ENCODE results near the gene NPSR1. TPM values are rescaled to one million over a fixed set of nuclear protein-coding genes. Genes with fewer than 3 reads are reported as not detected.
"Not testable (repeated sequence)": the region's sequence is repeated elsewhere in the genome, so short reads cannot be mapped to it uniquely, and the experiment has no call there.

The NPSR1 gene
- total and polyA plus RNA-seq, 4 experiments from 2014 or later = not detected

GRCh38 chr7:34849986-34850385, 192.0 kb downstream of the NPSR1 start:
- no peak overlapping the region for H3K27ac ChIP-seq (ENCODE audit: low read depth, low read length)
- peaks cover 0 to 4% (median 0%) of the 10 kb centered on the region in 4 donors for H3K4me1 Mint-ChIP-seq
- no peak overlapping the region for H3K4me3 ChIP-seq (ENCODE audit: low read length in 2 of 2)
- intact Hi-C loops (cut with micrococcal nuclease) = no loop called here
- H3K27me3 Mint-ChIP-seq = peaks cover 12 to 22% of the 10 kb centered on the region in 2 donors
- H3K9me3 Mint-ChIP-seq = peaks cover 0 to 4% (median 0%) of the 10 kb centered on the region in 8 donors
- no peaks in the 10 kb centered on the region for H3K4me1 ChIP-seq (ENCODE audit: insufficient read depth, low read length)
- ChIA-PET POLR2A (ENCODE audit: partially characterized antibody) (no interaction called here), CTCF (ENCODE audit: partially characterized antibody) (no interaction called here)
- no peaks in the 10 kb centered on the region for H3K27me3 ChIP-seq (ENCODE audit: insufficient read depth, low read length)
- H3K9me3 ChIP-seq (ENCODE audit: control insufficient read depth in 1 of 2, low read length in 2 of 2) = no peaks in the 10 kb centered on the region
- H3K36me3 ChIP-seq (ENCODE audit: insufficient read depth, low read length) = no peaks in the 10 kb centered on the region
- H3K27ac Mint-ChIP-seq = no peak overlapping the region
- no peak for DNase-seq
- H3K4me3 Mint-ChIP-seq = no peak overlapping the region
- no peaks in the 10 kb centered on the region for H3K36me3 Mint-ChIP-seq

- POLR2A ChIA-PET (ENCODE audit: partially characterized antibody) = no interaction called here
- no peak overlapping the region for H3K27ac ChIP-seq (ENCODE audit: low read depth, low read length)
- no peak for DNase-seq
- Mint-ChIP-seq H3K27me3 (peaks cover 9 to 20% of the 10 kb centered on the region in 2 donors), H3K9me3 (peaks cover 0 to 4% (median 0%) of the 10 kb centered on the region in 8 donors), H3K4me1 (no peaks in the 10 kb centered on the region), H3K4me3 (no peak overlapping the region), H3K27ac (no peak overlapping the region), H3K36me3 (no peaks in the 10 kb centered on the region)
- no peaks in the 10 kb centered on the region for H3K9me3 ChIP-seq (ENCODE audit: control insufficient read depth in 1 of 2, low read length in 2 of 2)
- no peaks in the 10 kb centered on the region for H3K27me3 ChIP-seq (ENCODE audit: insufficient read depth, low read length)
- no peak overlapping the region for H3K4me3 ChIP-seq (ENCODE audit: low read length in 2 of 2)
- intact Hi-C loops (cut with micrococcal nuclease) = no loop called here
- H3K36me3 ChIP-seq (ENCODE audit: insufficient read depth, low read length) = no peaks in the 10 kb centered on the region
- no peaks in the 10 kb centered on the region for H3K4me1 ChIP-seq (ENCODE audit: insufficient read depth, low read length)
- CTCF ChIA-PET (ENCODE audit: partially characterized antibody) = no interaction called here
These were observed 192.7 kb downstream of the NPSR1 start for GRCh38 chr7:34850681-34851080.

- ChIA-PET CTCF (ENCODE audit: partially characterized antibody) (no interaction called here), POLR2A (ENCODE audit: partially characterized antibody) (no interaction called here)
- Mint-ChIP-seq H3K9me3 (peaks cover 0 to 4% (median 0%) of the 10 kb centered on the region in 8 donors), H3K4me1 (no peaks in the 10 kb centered on the region), H3K27me3 (peaks cover 9 to 20% of the 10 kb centered on the region in 2 donors), H3K27ac (no peak overlapping the region), H3K4me3 (no peak overlapping the region), H3K36me3 (no peaks in the 10 kb centered on the region)
- H3K27ac ChIP-seq (ENCODE audit: low read depth, low read length) = no peak overlapping the region
- H3K4me1 ChIP-seq (ENCODE audit: insufficient read depth, low read length) = no peaks in the 10 kb centered on the region
- intact Hi-C loops (cut with micrococcal nuclease) = no loop called here
- no peak overlapping the region for H3K4me3 ChIP-seq (ENCODE audit: low read length in 2 of 2)
- H3K36me3 ChIP-seq (ENCODE audit: insufficient read depth, low read length) = no peaks in the 10 kb centered on the region
- no peaks in the 10 kb centered on the region for H3K27me3 ChIP-seq (ENCODE audit: insufficient read depth, low read length)
- H3K9me3 ChIP-seq (ENCODE audit: control insufficient read depth in 1 of 2, low read length in 2 of 2) = no peaks in the 10 kb centered on the region
- no peak for DNase-seq
These were observed 193.4 kb downstream of the NPSR1 start for GRCh38 chr7:34851431-34851830.

GRCh38 chr7:34858444-34858843, 200.4 kb downstream of the NPSR1 start:
- H3K4me3 ChIP-seq (ENCODE audit: low read length in 2 of 2); H3K4me1 Mint-ChIP-seq; intact Hi-C loops (cut with micrococcal nuclease); H3K4me1 ChIP-seq (ENCODE audit: insufficient read depth, low read length); H3K36me3 Mint-ChIP-seq; H3K27me3 ChIP-seq (ENCODE audit: insufficient read depth, low read length); H3K36me3 ChIP-seq (ENCODE audit: insufficient read depth, low read length); DNase-seq; H3K27ac Mint-ChIP-seq; H3K27ac ChIP-seq (ENCODE audit: low read depth, low read length); CTCF ChIA-PET (ENCODE audit: partially characterized antibody); POLR2A ChIA-PET (ENCODE audit: partially characterized antibody); H3K4me3 Mint-ChIP-seq; H3K9me3 ChIP-seq (ENCODE audit: control insufficient read depth in 1 of 2, low read length in 2 of 2): not testable (repeated sequence)
- Mint-ChIP-seq H3K9me3 (peaks cover 0 to 14% (median 8%) of the 10 kb centered on the region in 8 donors), H3K27me3 (peaks cover 11 to 18% of the 10 kb centered on the region in 2 donors)

GRCh38 chr7:34859281-34859680, 201.3 kb downstream of the NPSR1 start:
- H3K9me3 ChIP-seq (ENCODE audit: control insufficient read depth in 1 of 2, low read length in 2 of 2); CTCF ChIA-PET (ENCODE audit: partially characterized antibody); H3K4me3 Mint-ChIP-seq; H3K27ac ChIP-seq (ENCODE audit: low read depth, low read length); H3K4me3 ChIP-seq (ENCODE audit: low read length in 2 of 2); H3K4me1 ChIP-seq (ENCODE audit: insufficient read depth, low read length); intact Hi-C loops (cut with micrococcal nuclease); DNase-seq; H3K36me3 ChIP-seq (ENCODE audit: insufficient read depth, low read length); H3K27ac Mint-ChIP-seq; H3K36me3 Mint-ChIP-seq; H3K27me3 ChIP-seq (ENCODE audit: insufficient read depth, low read length); POLR2A ChIA-PET (ENCODE audit: partially characterized antibody); H3K4me1 Mint-ChIP-seq: not testable (repeated sequence)
- Mint-ChIP-seq H3K9me3 (peaks cover 0 to 14% (median 8%) of the 10 kb centered on the region in 8 donors), H3K27me3 (peaks cover 11 to 18% of the 10 kb centered on the region in 2 donors)

GRCh38 chr7:34866222-34866621, 208.2 kb downstream of the NPSR1 start:
- POLR2A ChIA-PET (ENCODE audit: partially characterized antibody) = not testable (repeated sequence)

GRCh38 chr7:34867341-34867740, 209.3 kb downstream of the NPSR1 start:
- H3K9me3 ChIP-seq (ENCODE audit: control insufficient read depth in 1 of 2, low read length in 2 of 2); H3K4me1 Mint-ChIP-seq; H3K27ac ChIP-seq (ENCODE audit: low read depth, low read length); intact Hi-C loops (cut with micrococcal nuclease); H3K27ac Mint-ChIP-seq; H3K4me1 ChIP-seq (ENCODE audit: insufficient read depth, low read length); H3K36me3 ChIP-seq (ENCODE audit: insufficient read depth, low read length); H3K4me3 Mint-ChIP-seq; H3K4me3 ChIP-seq (ENCODE audit: low read length in 2 of 2); DNase-seq; H3K36me3 Mint-ChIP-seq; H3K27me3 ChIP-seq (ENCODE audit: insufficient read depth, low read length); POLR2A ChIA-PET (ENCODE audit: partially characterized antibody); H3K27me3 Mint-ChIP-seq; CTCF ChIA-PET (ENCODE audit: partially characterized antibody): not testable (repeated sequence)
- H3K9me3 Mint-ChIP-seq = peaks cover 0 to 13% (median 2%) of the 10 kb centered on the region in 8 donors

More at GRCh38 chr7:34866222-34866621, 208.2 kb downstream of the NPSR1 start:
- intact Hi-C loops (cut with micrococcal nuclease); H3K27me3 ChIP-seq (ENCODE audit: insufficient read depth, low read length); H3K9me3 Mint-ChIP-seq; H3K36me3 Mint-ChIP-seq; H3K4me3 Mint-ChIP-seq; H3K27ac ChIP-seq (ENCODE audit: low read depth, low read length); DNase-seq; CTCF ChIA-PET (ENCODE audit: partially characterized antibody); H3K4me3 ChIP-seq (ENCODE audit: low read length in 2 of 2); H3K9me3 ChIP-seq (ENCODE audit: control insufficient read depth in 1 of 2, low read length in 2 of 2); H3K36me3 ChIP-seq (ENCODE audit: insufficient read depth, low read length); H3K4me1 ChIP-seq (ENCODE audit: insufficient read depth, low read length); H3K4me1 Mint-ChIP-seq; H3K27ac Mint-ChIP-seq: not testable (repeated sequence)
- peaks cover 9 to 11% of the 10 kb centered on the region in 2 donors for H3K27me3 Mint-ChIP-seq

- H3K27ac Mint-ChIP-seq; intact Hi-C loops (cut with micrococcal nuclease); H3K9me3 ChIP-seq (ENCODE audit: control insufficient read depth in 1 of 2, low read length in 2 of 2); H3K27me3 ChIP-seq (ENCODE audit: insufficient read depth, low read length); H3K36me3 Mint-ChIP-seq; H3K4me1 Mint-ChIP-seq; H3K27me3 Mint-ChIP-seq; H3K27ac ChIP-seq (ENCODE audit: low read depth, low read length); H3K36me3 ChIP-seq (ENCODE audit: insufficient read depth, low read length); H3K4me3 ChIP-seq (ENCODE audit: low read length in 2 of 2); CTCF ChIA-PET (ENCODE audit: partially characterized antibody); POLR2A ChIA-PET (ENCODE audit: partially characterized antibody); DNase-seq; H3K4me3 Mint-ChIP-seq; H3K4me1 ChIP-seq (ENCODE audit: insufficient read depth, low read length): not testable (repeated sequence)
- peaks cover 0 to 18% (median 6%) of the 10 kb centered on the region in 8 donors for H3K9me3 Mint-ChIP-seq
These were observed 210.6 kb downstream of the NPSR1 start for GRCh38 chr7:34868602-34869001.
